Measurements from ENCODE around the gene SCN8A. TPM values are rescaled to one million over a fixed set of nuclear protein-coding genes. Genes with fewer than 3 reads are reported as not detected.
"Not testable (repeated sequence)": the region's sequence is repeated elsewhere in the genome, so short reads cannot be mapped to it uniquely, and the experiment has no call there.

The SCN8A gene
- total RNA-seq, 1 donor from 2014 or later, result 0.39 TPM

GRCh38 chr12:51829641-51830040 is 238.6 kb downstream of the SCN8A start:
- intact Hi-C loops (cut with micrococcal nuclease), result loop anchor here (5.0 to 10.0 kb wide), 2 partner anchors 143 to 235 kb away; partner anchors contain the start of gene SCN8A
- no peak for DNase-seq (ENCODE audit: low spot score)
- Mint-ChIP-seq H3K27me3 (ENCODE audit: low read depth) (peaks cover 24% of the 10 kb centered on the region), H3K27ac (no peak overlapping the region), H3K4me1 (ENCODE audit: low read depth) (peaks cover 26% of the 10 kb centered on the region), H3K9me3 (no peaks in the 10 kb centered on the region), H3K4me3 (ENCODE audit: low read depth) (no peak overlapping the region), H3K36me3 (ENCODE audit: low read depth) (no peaks in the 10 kb centered on the region)

DNA sequence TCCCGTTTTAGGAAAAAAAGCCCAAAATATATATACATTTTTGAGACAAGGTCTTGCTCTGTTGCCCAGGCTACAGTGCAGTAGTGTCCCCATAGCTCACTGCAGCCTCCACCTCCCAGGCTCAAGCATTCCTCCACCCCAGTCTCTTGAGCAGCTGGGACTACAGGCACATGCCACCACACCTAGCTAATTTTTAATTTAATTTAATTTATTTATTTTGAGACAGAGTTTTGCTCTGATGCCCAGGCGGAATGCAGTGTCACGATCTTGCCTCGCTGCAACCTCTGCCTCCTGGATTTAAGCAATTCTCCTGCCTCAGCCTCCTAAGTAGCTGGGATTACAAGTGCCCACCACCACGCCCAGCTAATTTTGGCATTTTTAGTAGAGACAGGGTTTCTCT is 240.8 kb downstream of the SCN8A start:
- intact Hi-C loops (cut with micrococcal nuclease); H3K4me3 Mint-ChIP-seq (ENCODE audit: low read depth); H3K36me3 Mint-ChIP-seq (ENCODE audit: low read depth); DNase-seq (ENCODE audit: low spot score); H3K27ac Mint-ChIP-seq; H3K9me3 Mint-ChIP-seq: not testable (repeated sequence)
- H3K4me1 Mint-ChIP-seq (ENCODE audit: low read depth), result peaks cover 26% of the 10 kb centered on the region
- H3K27me3 Mint-ChIP-seq (ENCODE audit: low read depth), result peaks cover 30% of the 10 kb centered on the region

DNA sequence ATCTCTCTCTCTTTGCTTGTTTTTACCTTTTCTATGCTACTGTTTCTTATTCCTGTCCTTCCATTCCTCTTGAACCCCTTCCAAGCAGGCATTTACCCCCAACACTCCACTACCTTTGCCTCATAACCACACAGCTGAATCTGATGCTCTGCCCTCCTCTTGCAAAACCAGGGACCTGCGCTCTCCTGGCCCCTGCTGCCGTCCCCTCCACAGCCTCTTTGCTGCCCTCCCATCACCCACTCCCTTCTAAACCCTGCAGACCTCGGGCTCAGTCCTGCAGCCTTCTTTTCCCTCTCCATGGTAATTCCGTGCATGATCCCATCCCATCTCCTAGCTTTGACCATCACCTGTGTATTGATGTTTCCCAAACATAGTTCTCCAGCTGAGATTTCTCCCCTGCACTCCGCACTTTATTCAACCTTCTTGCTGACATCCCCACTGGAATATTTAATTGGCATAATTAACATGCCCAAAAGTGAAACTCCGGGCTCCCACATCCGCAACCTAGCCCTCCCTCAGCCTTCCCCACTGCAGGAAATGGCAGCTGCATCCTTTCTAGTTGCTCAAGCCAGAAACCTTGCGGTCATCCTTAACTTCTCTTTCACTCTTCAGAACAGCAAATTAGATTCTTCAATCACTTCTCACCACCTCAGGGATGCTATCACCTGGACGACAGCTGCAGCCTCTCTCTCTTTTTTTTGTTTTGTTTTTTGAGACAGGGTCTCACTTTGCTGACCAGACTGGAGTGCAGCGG is 241.5 kb downstream of the SCN8A start:
- H3K36me3 Mint-ChIP-seq (ENCODE audit: low read depth), result no peaks in the 10 kb centered on the region
- DNase-seq (ENCODE audit: low spot score), result no peak
- peaks cover 30% of the 10 kb centered on the region for H3K27me3 Mint-ChIP-seq (ENCODE audit: low read depth)
- H3K4me1 Mint-ChIP-seq (ENCODE audit: low read depth), result peaks cover 23% of the 10 kb centered on the region
- intact Hi-C loops (cut with micrococcal nuclease), result no loop called here
- no peak overlapping the region for H3K4me3 Mint-ChIP-seq (ENCODE audit: low read depth)
- no peak overlapping the region for H3K27ac Mint-ChIP-seq
- H3K9me3 Mint-ChIP-seq, result no peaks in the 10 kb centered on the region

GRCh38 chr12:51833448-51834227 is 242.6 kb downstream of the SCN8A start:
- no peak overlapping the region for H3K4me3 Mint-ChIP-seq (ENCODE audit: low read depth)
- peaks cover 30% of the 10 kb centered on the region for H3K27me3 Mint-ChIP-seq (ENCODE audit: low read depth)
- no peaks in the 10 kb centered on the region for H3K9me3 Mint-ChIP-seq
- intact Hi-C loops (cut with micrococcal nuclease), result no loop called here
- no peak overlapping the region for H3K27ac Mint-ChIP-seq
- peaks cover 12% of the 10 kb centered on the region for H3K4me1 Mint-ChIP-seq (ENCODE audit: low read depth)
- no peak for DNase-seq (ENCODE audit: low spot score)
- no peaks in the 10 kb centered on the region for H3K36me3 Mint-ChIP-seq (ENCODE audit: low read depth)

DNA sequence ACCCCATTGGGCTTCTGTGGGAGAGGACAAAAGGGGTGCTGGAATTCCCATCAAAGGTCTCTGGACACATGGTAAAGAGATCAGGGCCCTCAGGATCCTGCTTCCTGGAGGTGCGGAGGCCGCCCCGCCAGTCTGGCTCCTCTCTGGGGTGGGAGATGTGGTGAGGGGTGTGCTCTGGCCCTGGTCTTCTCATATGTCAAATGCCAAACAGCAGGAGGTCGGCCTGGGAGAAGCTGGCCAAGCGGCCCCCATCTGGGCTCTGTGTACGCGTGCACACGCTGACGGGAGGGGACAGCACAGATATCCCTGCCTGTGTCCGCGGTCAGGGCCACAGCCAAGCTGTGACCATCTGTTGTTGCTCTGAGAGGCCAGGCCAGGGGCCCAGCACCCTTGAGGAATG is 243.4 kb downstream of the SCN8A start:
- Mint-ChIP-seq H3K27me3 (ENCODE audit: low read depth) (peaks cover 34% of the 10 kb centered on the region), H3K27ac (no peak overlapping the region), H3K4me3 (ENCODE audit: low read depth) (no peak overlapping the region), H3K4me1 (ENCODE audit: low read depth) (peaks cover 10% of the 10 kb centered on the region), H3K36me3 (ENCODE audit: low read depth) (no peaks in the 10 kb centered on the region), H3K9me3 (no peaks in the 10 kb centered on the region)
- intact Hi-C loops (cut with micrococcal nuclease), result no loop called here
- DNase-seq (ENCODE audit: low spot score), result no peak

DNA sequence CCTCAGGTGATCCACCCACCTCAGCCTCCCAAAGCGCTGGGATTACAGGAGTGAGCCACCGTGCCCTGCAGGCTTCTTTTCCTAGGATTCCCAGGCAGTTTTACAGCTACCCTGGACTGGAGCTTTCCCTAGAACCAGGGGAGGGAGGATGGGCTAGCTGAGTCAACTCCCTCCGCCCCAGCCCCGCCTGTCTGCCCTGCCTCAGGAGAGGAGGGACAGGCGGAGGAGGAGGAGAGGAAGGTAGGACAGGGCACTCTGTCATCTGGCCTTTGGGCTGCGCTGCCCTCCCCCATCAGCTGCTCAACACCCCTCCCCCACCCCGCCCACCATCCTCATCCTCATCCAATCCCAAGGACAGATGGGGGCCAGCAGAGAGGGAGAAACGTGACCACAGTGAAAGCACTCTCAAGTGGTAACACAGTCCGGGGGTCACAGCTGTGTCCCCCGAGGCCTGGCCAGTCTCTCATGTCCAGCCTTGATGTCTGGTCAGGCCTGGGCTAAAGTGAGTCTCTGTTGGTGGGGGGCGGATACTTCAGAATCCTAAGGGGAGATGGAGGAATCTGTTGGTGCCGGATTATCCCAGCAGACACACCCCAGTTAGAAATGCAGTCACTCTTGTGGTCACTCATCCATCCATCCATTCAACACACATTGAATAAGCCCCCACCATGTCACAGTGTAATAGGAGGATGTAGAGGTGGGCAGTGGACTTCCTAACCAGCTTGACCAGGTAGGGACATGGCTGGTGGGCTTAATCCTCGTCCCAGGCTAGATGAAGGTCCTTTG is 245.2 kb downstream of the SCN8A start:
- H3K27ac Mint-ChIP-seq, result no peak overlapping the region
- peaks cover 10% of the 10 kb centered on the region for H3K4me1 Mint-ChIP-seq (ENCODE audit: low read depth)
- H3K9me3 Mint-ChIP-seq, result no peaks in the 10 kb centered on the region
- DNase-seq (ENCODE audit: low spot score), result no peak
- no peak overlapping the region for H3K4me3 Mint-ChIP-seq (ENCODE audit: low read depth)
- H3K36me3 Mint-ChIP-seq (ENCODE audit: low read depth), result no peaks in the 10 kb centered on the region
- intact Hi-C loops (cut with micrococcal nuclease), result no loop called here
- H3K27me3 Mint-ChIP-seq (ENCODE audit: low read depth), result peaks cover 30% of the 10 kb centered on the region

DNA sequence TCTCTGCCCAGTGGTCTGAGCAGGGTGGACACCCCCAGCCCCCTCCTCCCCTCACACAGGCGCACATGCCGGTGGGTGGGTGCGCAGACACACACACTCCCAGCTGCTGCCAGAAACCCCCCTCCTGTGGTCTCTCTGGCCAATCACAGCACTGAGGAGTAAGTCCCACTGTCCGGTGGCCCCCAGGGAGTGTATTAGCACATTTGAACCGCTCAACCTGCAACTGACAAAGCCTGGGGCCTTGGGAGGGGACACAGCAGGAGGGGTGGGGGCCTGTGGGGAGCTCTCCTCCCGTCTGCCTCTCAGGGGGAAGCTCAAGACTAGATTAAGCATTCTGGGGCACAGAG is 245.8 kb downstream of the SCN8A start:
- no peak overlapping the region for H3K27ac Mint-ChIP-seq
- peaks cover 10% of the 10 kb centered on the region for H3K4me1 Mint-ChIP-seq (ENCODE audit: low read depth)
- H3K4me3 Mint-ChIP-seq (ENCODE audit: low read depth), result no peak overlapping the region
- no peaks in the 10 kb centered on the region for H3K9me3 Mint-ChIP-seq
- peaks cover 27% of the 10 kb centered on the region for H3K27me3 Mint-ChIP-seq (ENCODE audit: low read depth)
- H3K36me3 Mint-ChIP-seq (ENCODE audit: low read depth), result no peaks in the 10 kb centered on the region
- intact Hi-C loops (cut with micrococcal nuclease), result no loop called here
- DNase-seq (ENCODE audit: low spot score), result no peak

GRCh38 chr12:51837286-51837685 is 246.3 kb downstream of the SCN8A start:
- H3K36me3 Mint-ChIP-seq (ENCODE audit: low read depth), result no peaks in the 10 kb centered on the region
- no peak overlapping the region for H3K27ac Mint-ChIP-seq
- no peak for DNase-seq (ENCODE audit: low spot score)
- no peaks in the 10 kb centered on the region for H3K9me3 Mint-ChIP-seq
- peaks cover 27% of the 10 kb centered on the region for H3K27me3 Mint-ChIP-seq (ENCODE audit: low read depth)
- H3K4me1 Mint-ChIP-seq (ENCODE audit: low read depth), result peaks cover 9% of the 10 kb centered on the region
- intact Hi-C loops (cut with micrococcal nuclease), result no loop called here
- H3K4me3 Mint-ChIP-seq (ENCODE audit: low read depth), result no peak overlapping the region

DNA sequence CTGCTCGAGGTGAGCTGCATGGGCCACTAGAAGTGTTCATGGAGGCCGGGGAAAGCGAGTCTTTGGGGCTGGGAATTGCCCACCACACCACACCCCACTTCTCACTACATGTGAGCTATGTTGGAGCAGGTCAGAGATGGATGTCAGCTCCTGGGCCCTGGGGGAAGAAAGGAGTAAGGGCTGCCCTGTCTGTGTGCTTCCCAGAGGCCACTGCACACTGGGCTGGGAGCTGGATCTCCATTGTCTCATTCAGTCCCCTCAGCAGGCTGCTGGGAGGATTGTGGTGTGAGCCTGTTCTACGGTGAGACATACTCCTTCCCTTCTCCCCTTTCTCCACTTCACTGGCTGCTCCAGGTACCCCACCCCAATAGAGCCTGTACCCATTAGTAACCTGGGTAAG is 247.0 kb downstream of the SCN8A start:
- no peak overlapping the region for H3K4me3 Mint-ChIP-seq (ENCODE audit: low read depth)
- peaks cover 3% of the 10 kb centered on the region for H3K4me1 Mint-ChIP-seq (ENCODE audit: low read depth)
- H3K36me3 Mint-ChIP-seq (ENCODE audit: low read depth), result no peaks in the 10 kb centered on the region
- no peak for DNase-seq (ENCODE audit: low spot score)
- H3K9me3 Mint-ChIP-seq, result no peaks in the 10 kb centered on the region
- no peak overlapping the region for H3K27ac Mint-ChIP-seq
- intact Hi-C loops (cut with micrococcal nuclease), result no loop called here
- H3K27me3 Mint-ChIP-seq (ENCODE audit: low read depth), result peaks cover 20% of the 10 kb centered on the region

- no peaks in the 10 kb centered on the region for H3K4me1 Mint-ChIP-seq (ENCODE audit: low read depth)
- no peaks in the 10 kb centered on the region for H3K9me3 Mint-ChIP-seq
- intact Hi-C loops (cut with micrococcal nuclease), result no loop called here
- DNase-seq (ENCODE audit: low spot score), result no peak
- peaks cover 18% of the 10 kb centered on the region for H3K27me3 Mint-ChIP-seq (ENCODE audit: low read depth)
- H3K36me3 Mint-ChIP-seq (ENCODE audit: low read depth), result no peaks in the 10 kb centered on the region
- no peak overlapping the region for H3K27ac Mint-ChIP-seq
- H3K4me3 Mint-ChIP-seq (ENCODE audit: low read depth), result no peak overlapping the region
These were observed 247.7 kb downstream of the SCN8A start for GRCh38 chr12:51838762-51839161.

DNA sequence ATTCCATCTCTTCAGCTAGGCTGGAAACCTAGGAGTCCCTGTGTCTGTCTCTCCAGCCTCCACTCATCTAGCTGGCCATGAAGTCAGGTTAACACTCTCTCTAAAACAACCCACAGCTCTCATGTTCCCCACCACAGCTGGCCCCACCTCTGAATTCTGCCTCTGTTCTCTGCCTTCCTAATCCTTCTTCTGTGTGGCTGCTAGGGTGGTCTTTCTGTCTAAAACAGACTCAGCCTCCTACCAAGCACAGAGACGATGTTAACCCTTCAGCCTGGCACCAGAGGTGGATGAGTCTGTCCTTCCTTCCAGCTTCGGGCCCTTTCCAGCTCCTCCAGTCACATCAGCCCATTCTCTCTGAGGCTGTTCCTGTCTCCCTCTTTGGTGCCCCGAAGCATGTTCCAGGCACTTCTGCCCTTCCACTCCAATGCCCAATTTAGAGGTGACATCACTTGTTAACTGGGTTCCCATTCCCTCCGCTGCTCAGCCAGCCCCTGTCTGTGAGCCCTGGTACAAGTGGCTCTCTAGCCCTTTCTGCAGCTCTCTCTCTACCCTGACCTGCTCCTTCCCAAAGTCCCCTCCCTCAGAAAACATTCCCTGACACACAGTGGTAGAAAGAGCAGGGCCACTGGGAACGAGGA is 248.4 kb downstream of the SCN8A start:
- H3K27ac Mint-ChIP-seq, result no peak overlapping the region
- peaks cover 22% of the 10 kb centered on the region for H3K27me3 Mint-ChIP-seq (ENCODE audit: low read depth)
- intact Hi-C loops (cut with micrococcal nuclease), result no loop called here
- no peak overlapping the region for H3K4me3 Mint-ChIP-seq (ENCODE audit: low read depth)
- H3K36me3 Mint-ChIP-seq (ENCODE audit: low read depth), result no peaks in the 10 kb centered on the region
- no peaks in the 10 kb centered on the region for H3K9me3 Mint-ChIP-seq
- DNase-seq (ENCODE audit: low spot score), result no peak
- H3K4me1 Mint-ChIP-seq (ENCODE audit: low read depth), result no peaks in the 10 kb centered on the region

DNA sequence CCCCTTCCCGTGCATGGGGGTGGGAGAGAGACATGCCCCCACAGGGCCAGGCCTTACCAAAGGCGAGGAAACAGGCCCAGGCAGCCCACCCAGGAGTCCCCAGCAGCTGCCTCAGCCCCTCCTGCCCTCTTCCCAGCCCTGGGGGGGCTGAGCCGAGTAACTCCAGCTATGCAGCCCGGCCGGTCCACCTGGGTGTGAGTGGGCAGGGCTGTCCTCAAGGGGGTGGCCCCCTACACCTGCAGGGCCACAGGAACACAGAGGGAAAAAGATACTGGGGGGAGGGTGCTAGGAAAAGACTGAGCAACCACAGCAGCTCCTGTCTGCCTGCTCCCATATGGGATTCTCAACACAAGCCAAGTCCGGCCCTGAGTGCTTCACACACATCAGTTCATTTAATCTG is 249.9 kb downstream of the SCN8A start:
- Mint-ChIP-seq H3K4me3 (ENCODE audit: low read depth) (no peak overlapping the region), H3K9me3 (no peaks in the 10 kb centered on the region), H3K27ac (no peak overlapping the region), H3K36me3 (ENCODE audit: low read depth) (no peaks in the 10 kb centered on the region), H3K27me3 (ENCODE audit: low read depth) (peaks cover 28% of the 10 kb centered on the region), H3K4me1 (ENCODE audit: low read depth) (no peaks in the 10 kb centered on the region)
- intact Hi-C loops (cut with micrococcal nuclease), result no loop called here
- DNase-seq (ENCODE audit: low spot score), result no peak
